ENCODE measurements around the gene CLDN16. TPM values are rescaled to one million over a fixed set of nuclear protein-coding genes. Genes with fewer than 3 reads are reported as not detected.

The CLDN16 gene
- total and polyA plus RNA-seq, 2 of the 4 experiments (the other 2 are of a cell fraction), result under 0.01 to 0.09 TPM

- H2BK120ac ChIP-seq (ENCODE audit: low read depth, low read length), result no peak overlapping the region
- H4K20me1 ChIP-seq (ENCODE audit: insufficient read depth, low read length), result no peaks in the 10 kb centered on the region
- H3K14ac ChIP-seq (replicated peaks; ENCODE audit: low read depth, low read length), result no peak overlapping the region
- no peak overlapping the region for H3K56ac ChIP-seq (ENCODE audit: extremely low read depth, insufficient read depth, low read length)
- H3K4me1 ChIP-seq (ENCODE audit: control insufficient read depth, insufficient read depth, low read length), result no peaks in the 10 kb centered on the region
- no peak overlapping the region for H3K18ac ChIP-seq (ENCODE audit: low read depth, low read length)
- no peaks in the 10 kb centered on the region for H3K36me3 ChIP-seq (ENCODE audit: control insufficient read depth, insufficient read depth, low read length)
- no peak overlapping the region for H2AFZ ChIP-seq (replicated peaks; ENCODE audit: low read length, poor library complexity)
- in situ Hi-C loops (cut with MboI; ENCODE audit: low sequenced_read_pairs) (no loop called here), dilution Hi-C loops (cut with HindIII; ENCODE audit: low sequenced_read_pairs, unreplicated experiment) (no loop called here), intact Hi-C loops (cut with micrococcal nuclease) (loop anchor here (1.0 to 5.0 kb wide), 4 partner anchors 102 to 463 kb away; partner anchors contain the start of genes CLDN1 and P3H2)
- no peak overlapping the region for H3K27ac ChIP-seq (ENCODE audit: insufficient read depth, low read length)
- no peaks in the 10 kb centered on the region for H3K9me1 ChIP-seq (ENCODE audit: insufficient read depth, low read length)
- ChIA-PET CTCF (interaction anchor here (0.6 to 2.1 kb wide), 8 partner anchors 14 to 466 kb away, joined by 3 to 11 read pairs (median 4); no protein-coding TSS in a partner anchor), POLR2A (ENCODE audit: unreplicated experiment) (interaction anchor here (0.6 kb wide), 1 partner anchor 412 kb away, joined by 5 read pairs; no protein-coding TSS in a partner anchor)
- H4K5ac ChIP-seq (ENCODE audit: low read depth, low read length), result no peak overlapping the region
- no peak for DNase-seq
- no peak overlapping the region for H2BK20ac ChIP-seq (ENCODE audit: low read depth, low read length)
- no peaks in the 10 kb centered on the region for H3K27me3 ChIP-seq (ENCODE audit: control insufficient read depth, insufficient read depth, low read length)
- no peak for TF ChIP-seq RAD21 (IDR thresholded peaks at IDR 0.05; ENCODE audit: low read length)
- TF ChIP-seq CTCF (conservative IDR thresholded peaks at IDR 0.05; ENCODE audit: low read depth, low read length), result no peak
- TF ChIP-seq CHD1 (IDR thresholded peaks at IDR 0.05; ENCODE audit: low read depth, low read length), result no peak
- TF ChIP-seq CEBPB (IDR thresholded peaks at IDR 0.05; ENCODE audit: low read depth, low read length), result no peak
- no peak for TF ChIP-seq USF2 (IDR thresholded peaks at IDR 0.05; ENCODE audit: low read depth, low read length)
- no peak for TF ChIP-seq ELK1 (IDR thresholded peaks at IDR 0.05; ENCODE audit: borderline replicate concordance, low read depth, low read length)
- no peak for TF ChIP-seq MAZ (IDR thresholded peaks at IDR 0.05; ENCODE audit: borderline replicate concordance, low read depth, low read length)
- no peak for TF ChIP-seq MAFK (IDR thresholded peaks at IDR 0.05; ENCODE audit: low read depth, low read length)
- H2BK5ac ChIP-seq (ENCODE audit: low read depth, low read length, poor library complexity, severe bottlenecking), result no peak overlapping the region
- WGBS, 2 experiments (ENCODE audit: extremely low coverage in 2 of 2, insufficient read length in 1 of 2), result no CpG with 5 or more reads among the region's 2 CpGs
- ATAC-seq (ENCODE audit: low read depth), result no peak; the same call in 1 of the 2 replicates
- no peak overlapping the region for H3K4me3 ChIP-seq (ENCODE audit: insufficient read depth, low read depth, low read length)
- no peak overlapping the region for H3K4ac ChIP-seq (ENCODE audit: low read depth, low read length)
- H4K91ac ChIP-seq (ENCODE audit: insufficient read depth, low read depth, low read length), result no peak overlapping the region
- H4K8ac ChIP-seq (ENCODE audit: low read depth in 2 of 2, low read length in 2 of 2), result no peak overlapping the region
- H3K79me1 ChIP-seq (ENCODE audit: low read depth in 1 of 2, low read length in 2 of 2), result no peaks in the 10 kb centered on the region
- BruUV-seq (replicated peaks), result no TSS peak
- H2AK5ac ChIP-seq (ENCODE audit: low read depth, low read length), result no peak overlapping the region
- H2AK9ac ChIP-seq (replicated peaks; ENCODE audit: low read depth, low read length, poor library complexity), result no peak overlapping the region
- H3K4me2 ChIP-seq (ENCODE audit: low read depth, low read length), result no peak overlapping the region
- H3K23ac ChIP-seq (ENCODE audit: low read depth, low read length), result no peak overlapping the region
- H3K9me3 ChIP-seq (ENCODE audit: control insufficient read depth, insufficient read depth, low read length), result no peaks in the 10 kb centered on the region
- H2BK15ac ChIP-seq (ENCODE audit: low read depth, low read length), result 0 out of 3 replicates have a peak overlapping the region, but pooled peaks have one; percentile 3
- no peak overlapping the region for H3K9ac ChIP-seq (ENCODE audit: low read depth, low read length)
Observed at GRCh38 chr3:190424108-190424477, 36.1 kb downstream of the CLDN16 start.
